Measurements from ENCODE around the gene XKR7.

XKR7 gene

DNA sequence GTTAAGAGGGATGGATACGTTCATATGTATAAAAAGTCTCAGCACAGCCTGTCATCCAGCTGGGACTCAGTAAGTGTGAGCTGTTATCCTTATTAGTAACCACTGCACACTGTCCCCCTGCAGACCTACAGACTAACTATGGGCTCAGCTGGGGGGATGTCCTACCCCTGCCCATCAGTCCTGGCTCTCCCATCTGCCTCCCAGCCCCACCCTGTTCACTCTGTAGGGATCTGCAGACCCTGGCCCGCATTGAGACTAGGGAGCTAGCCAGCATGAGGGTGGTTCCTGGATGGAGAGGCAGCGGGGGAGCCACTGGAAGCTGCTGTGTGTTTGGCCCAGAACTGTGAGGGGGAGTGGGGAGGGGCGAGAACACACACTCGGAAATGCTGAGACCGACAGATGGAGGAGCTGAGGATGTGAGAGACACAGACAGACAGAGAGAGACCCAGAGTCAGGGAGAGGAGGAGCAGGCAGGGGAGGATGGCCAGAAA lies 17.1 kb downstream of the XKR7 start:
- no peak for ATAC-seq

DNA sequence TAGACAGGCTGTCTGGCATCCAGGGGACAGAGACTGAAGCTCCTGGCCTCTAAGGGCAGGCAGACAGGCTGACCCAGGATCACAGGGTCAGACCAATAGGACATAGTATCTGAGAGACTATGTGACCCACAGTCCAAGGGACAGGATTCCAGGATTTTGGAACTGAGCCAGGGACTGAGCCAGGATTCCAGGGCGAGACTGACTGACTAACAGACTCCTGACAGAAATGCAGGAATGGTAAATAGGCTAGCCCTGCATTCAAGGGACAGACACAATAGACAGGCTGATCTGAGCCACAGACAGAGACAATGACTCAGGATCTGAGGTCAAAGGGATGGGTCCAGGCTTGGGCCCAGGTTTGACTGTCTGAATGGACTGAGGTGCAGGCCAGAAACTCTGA lies 19.8 kb downstream of the XKR7 start:
- no peak for ATAC-seq

DNA sequence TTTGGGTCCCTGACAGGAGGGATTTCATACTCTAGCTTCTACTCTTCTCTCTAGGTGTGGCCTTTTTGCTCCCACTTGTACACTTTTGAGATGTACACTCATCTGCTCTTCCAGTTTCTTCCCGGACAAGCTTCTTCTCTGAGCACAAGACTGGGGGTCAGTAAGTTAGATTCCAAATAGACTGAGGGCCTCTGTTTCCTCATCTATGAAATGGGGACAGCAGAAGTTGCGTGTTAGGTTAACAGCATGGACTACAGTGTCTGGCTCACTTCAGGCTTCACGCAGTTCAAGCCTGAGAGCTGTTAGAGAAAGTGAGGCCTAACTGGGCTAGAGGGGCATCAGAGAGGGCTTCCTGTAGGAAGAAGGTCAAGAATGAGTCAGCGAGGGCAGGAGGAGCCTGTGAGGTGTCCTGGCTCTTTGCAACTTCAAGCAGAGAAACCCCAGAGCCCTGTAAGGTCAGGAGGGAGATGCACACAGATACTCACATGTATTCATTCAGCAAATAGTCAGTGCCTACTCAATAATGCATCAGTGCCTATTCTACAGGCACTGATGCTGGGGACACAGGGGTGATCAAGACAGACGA lies 20.6 kb downstream of the XKR7 start:
- ATAC-seq: no peak

- no peak for ATAC-seq
These were observed 21.2 kb downstream of the XKR7 start for GRCh38 chr20:31989030-31989645.

DNA sequence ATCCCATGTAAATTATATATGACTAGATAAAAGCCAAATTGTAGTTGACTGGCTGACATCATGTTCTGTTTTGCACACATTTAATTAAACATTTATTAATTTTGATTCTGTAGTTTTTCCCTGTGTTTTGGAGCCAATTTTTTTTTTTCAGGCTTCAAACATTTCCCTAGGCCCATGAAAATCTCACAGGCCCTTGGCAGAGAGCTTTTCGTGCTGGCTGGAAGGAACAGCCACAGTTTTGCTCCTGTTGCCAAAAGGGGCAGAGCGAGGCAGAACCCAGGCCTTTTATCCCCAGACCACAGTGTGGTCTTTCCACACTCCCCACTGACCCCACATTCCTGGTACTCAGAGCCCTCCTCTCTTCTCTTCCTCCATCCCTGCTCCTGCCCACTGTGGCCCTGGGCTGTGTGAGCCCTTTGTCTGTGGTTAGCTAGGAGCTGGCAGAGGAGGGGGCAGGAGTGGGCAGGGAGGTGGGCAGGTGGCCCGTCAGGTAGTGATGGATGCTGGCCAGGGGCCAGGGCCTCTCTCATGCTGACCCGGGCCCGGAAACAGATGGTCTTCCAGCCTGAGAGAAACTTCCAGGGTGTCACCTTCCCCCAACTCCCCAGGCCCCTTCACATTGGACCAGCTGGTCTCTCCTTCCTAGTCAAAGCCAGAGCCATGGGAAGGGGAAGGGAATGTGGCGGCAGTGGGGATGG lies 22.8 kb downstream of the XKR7 start:
- no peak for ATAC-seq

GRCh38 chr20:31991339-31991705 lies 23.4 kb downstream of the XKR7 start:
- no peak for ATAC-seq

DNA sequence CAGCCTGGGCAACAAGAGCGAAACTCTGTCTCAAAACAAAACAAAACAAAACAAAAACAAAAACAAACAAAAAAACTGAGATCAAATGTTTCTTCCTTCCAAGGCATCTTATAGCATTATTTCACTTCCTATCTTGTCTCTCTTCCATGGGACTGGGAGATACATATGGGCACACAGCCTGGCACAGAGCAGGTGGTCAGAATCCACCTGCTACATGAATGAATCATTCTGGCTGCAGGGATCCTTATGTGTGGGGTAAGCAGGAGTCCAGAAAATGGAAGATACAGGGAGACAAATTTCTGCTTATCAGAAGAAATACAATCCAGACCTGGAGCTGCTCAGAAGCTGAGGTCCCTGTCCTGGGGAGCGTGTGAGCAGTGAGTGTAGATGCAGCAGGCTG lies 24.1 kb downstream of the XKR7 start:
- no peak for ATAC-seq

DNA sequence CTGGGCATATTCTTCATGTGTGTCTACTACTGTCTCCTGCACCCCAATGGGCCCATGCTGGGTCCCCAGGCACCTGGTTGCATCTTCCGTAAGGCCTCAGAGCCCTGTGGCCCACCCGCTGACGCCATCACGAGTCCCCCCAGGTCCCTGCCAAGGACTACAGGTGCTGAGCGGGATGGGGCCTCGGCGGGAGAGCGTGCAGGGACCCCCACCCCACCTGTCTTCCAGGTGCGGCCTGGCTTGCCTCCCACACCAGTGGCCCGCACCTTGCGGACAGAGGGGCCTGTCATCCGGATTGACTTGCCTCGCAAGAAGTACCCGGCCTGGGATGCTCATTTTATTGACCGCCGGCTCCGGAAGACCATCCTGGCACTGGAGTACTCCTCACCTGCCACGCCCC lies 29.0 kb downstream of the XKR7 start:
- no peak for ATAC-seq

DNA sequence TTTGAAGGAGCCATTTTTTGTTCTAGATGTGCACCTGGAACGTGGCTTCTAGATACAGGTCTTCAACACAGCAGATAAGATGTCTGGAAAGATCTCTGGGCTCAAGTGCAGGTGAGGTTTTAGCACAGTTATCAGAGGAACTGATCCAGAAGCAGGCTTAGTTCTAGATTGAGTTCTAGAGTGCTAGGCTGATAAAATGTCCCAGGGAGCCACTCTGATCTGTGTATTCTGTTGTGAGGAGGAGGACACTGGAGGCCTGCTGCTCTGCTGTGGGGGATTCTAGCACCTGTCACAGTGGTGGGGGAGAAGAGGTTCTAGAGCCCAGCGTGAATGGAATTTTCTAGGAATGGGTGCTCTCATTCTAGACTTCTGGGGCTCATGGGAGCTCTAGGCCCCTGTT lies 30.3 kb downstream of the XKR7 start:
- ATAC-seq: no peak

- ATAC-seq: no peak
These were observed 35.4 kb downstream of the XKR7 start for GRCh38 chr20:32003325-32003724.

DNA sequence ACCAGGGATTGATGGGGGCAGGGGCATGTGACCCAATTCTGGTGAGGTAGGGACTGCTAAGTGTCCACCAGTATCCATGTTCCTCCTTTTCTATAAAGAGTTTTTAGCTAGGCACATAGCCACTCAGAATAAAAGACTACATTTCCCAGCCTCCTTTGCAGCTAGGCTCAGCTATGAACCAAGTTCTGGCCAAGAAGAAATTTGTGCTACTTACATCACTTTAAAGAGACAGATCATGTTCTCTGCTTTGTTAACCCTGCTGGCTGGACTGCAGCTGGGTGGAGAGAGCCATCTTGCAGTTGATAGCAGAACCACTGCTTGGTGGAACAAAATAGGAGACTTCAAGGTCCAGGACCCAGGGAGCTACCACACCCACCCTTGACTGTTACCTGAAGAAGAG lies 37.0 kb downstream of the XKR7 start:
- ATAC-seq: no peak

DNA sequence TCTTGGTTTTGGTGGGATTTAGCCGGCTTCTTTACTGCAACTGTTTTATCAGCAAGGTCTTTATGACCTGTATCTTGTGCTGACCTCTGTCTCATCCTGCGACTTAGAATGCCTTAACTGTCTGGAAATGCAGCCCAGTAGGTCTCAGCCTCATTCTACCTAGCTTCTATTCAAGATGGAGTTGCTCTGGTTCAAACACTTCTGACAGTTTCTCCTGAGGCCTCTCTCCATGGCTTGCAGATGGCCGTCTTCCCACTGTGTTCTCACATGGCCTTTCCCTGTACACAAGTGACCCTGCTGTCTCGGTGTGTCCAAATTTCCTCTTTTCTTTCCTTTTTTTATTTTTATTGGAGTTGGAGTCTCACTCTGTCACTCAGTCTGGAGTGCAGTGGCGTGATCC lies 38.1 kb downstream of the XKR7 start:
- no peak for ATAC-seq

- ATAC-seq: no peak
These were observed 39.2 kb downstream of the XKR7 start for GRCh38 chr20:32006841-32007786.

DNA sequence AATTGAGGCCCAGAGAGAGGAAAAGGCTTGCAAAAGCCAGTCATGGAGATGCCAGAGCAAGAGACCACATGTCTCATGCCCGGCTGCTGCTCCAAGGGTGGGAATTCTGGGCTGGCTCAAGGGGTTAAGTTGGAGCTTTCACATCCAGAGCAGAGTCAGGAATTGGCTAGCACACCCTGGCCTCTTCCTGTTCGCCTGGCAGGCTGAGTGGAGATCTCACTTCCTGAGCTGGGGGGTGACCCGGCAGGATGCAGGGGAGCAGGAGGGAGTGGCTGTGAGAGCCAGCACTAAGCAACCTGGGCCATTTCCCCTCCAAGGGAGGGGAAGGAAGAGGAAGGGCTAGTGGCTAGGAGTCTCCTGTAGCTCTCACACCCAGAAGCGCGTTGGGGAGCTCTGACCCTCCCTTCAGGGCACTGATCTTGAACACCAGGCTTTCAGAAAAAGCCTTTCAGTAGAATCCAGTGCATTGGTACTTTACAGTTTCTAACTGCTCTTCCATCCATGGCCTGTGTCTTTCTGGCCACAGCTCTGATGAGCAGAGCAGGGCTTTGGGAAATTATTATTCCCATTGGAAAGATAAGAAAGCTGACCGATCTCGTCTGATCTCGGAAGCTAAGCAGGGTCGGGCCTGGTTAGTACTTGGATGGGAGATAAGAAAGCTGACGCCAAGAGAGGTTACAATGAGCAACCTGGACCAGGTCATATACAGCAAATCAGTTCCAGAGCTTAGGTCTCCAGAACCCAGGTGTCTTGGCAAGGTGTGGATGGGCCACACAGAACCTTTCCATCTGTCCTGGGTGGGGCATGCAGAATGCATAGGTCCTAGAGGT lies 40.1 kb downstream of the XKR7 start:
- ATAC-seq: no peak

- ATAC-seq: no peak
These were observed 41.6 kb downstream of the XKR7 start for GRCh38 chr20:32009564-32009963.

GRCh38 chr20:32010101-32010500 lies 42.1 kb downstream of the XKR7 start, which contains the start of gene CCM2L:
TSS of gene CCM2L (plus strand) at chr20:32010438. CDS start at chr20:32010455, 17 bp downstream.
- ATAC-seq: no peak

DNA sequence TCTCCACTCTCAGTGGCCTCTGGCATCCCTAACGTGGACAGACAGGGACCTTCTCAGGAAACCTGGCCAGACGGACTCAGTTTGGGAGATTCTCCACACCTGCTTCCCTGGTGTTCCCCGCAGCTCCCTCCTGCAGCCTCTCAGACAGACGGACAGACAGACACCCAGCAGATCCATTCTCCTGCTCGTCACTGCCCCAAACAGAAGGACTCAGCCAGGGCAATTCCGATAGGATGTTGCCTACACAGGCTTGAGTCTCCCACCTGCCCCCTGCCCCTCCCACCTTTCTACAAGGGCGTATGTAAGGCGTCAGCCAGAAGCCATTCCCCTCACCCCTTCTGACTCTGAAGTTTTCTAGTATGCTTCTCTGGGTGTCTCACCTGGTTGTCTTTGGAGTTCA lies 42.7 kb downstream of the XKR7 start:
- ATAC-seq: no peak

- ATAC-seq: no peak
These were observed 44.3 kb downstream of the XKR7 start for GRCh38 chr20:32012159-32012688.

DNA sequence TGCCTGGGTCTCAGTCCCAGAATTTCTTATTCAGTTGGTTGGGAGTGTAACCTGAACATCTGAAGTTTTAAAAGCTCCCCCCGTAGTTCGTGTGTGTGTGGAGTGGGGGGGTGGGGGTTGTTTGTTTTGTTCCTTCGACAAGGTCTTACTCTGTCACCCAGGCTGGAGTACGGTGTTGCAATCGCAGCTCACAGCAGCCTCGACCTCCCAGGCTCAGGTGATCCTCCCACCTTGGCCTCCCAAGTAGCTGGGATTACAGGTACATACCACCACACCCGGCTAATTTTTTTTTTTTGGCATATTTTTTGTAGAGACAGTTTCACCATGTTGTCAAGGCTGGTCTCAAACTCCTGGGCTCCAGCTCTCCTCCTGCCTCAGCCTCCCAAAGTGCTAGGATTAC lies 45.4 kb downstream of the XKR7 start:
- ATAC-seq: no peak

DNA sequence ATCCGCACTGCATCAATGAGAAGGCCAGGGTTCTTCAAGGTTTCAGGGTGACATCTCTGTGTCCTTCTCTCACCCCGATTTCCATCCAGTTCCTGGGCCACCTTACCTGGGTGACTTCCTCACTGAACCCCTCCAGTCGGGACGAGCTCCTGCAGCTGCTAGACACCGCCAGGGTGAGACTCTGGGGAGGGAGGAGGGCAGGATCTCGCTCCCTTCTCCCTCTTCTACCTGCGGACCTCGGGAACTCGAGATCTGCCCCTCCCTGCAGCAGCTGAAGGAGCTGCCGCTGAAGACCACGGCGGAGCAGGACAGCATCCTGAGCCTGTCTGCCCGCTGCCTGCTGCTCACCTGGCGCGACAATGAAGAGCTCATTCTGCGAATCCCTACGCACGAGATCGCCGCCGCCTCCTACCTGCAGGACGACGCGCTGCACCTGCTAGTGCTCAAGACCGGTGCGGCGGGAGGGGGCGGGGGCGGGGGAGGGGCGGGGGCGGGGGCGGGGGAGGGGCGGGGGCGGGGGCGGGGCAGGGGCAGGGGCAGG lies 49.8 kb downstream of the XKR7 start:
- peak; percentile 25 to 42 for ATAC-seq
